Measurements from ENCODE around the gene CENPF. TPM values are rescaled to one million over a fixed set of nuclear protein-coding genes. Genes with fewer than 3 reads are reported as not detected.
A peak's percentile ranks its signal among the peaks of the same experiment; 100 is the strongest.

The CENPF gene
- total and polyA plus RNA-seq, 2 experiments from 2014 or later: 25.9 to 29.1 TPM

- TF ChIP-seq EZH2 (IDR thresholded peaks at IDR 0.05; ENCODE audit: insufficient read depth, poor library complexity, severe bottlenecking) (no peak), EZH2phosphoT487 (IDR thresholded peaks at IDR 0.05; ENCODE audit: insufficient read depth, low read depth) (no peak)
- in situ Hi-C loops (cut with MboI): loop anchor here (5.0 kb wide), 1 partner anchor 864 kb away; no protein-coding TSS in a partner anchor
Measured at GRCh38 chr1:214658175-214658574, 55.2 kb downstream of the CENPF start.

GRCh38 chr1:214658785-214659184, 55.8 kb downstream of the CENPF start:
- peak; percentile 78 for DNase-seq
- H3K9ac ChIP-seq: peak overlapping the region; percentile 2; the same call in 1 of the 2 replicates
- no peak overlapping the region for H3K4me3 ChIP-seq
- no peaks in the 10 kb centered on the region for H3K79me2 ChIP-seq (ENCODE audit: insufficient read depth)
- in situ Hi-C loops (cut with MboI): loop anchor here (5.0 kb wide), 1 partner anchor 864 kb away; no protein-coding TSS in a partner anchor
- H3K27ac ChIP-seq: no peak overlapping the region
- H3K9me2 ChIP-seq (ENCODE audit: insufficient read depth): no peaks in the 10 kb centered on the region
- peaks cover 18% of the 10 kb centered on the region for H3K4me1 ChIP-seq (ENCODE audit: insufficient read depth)
- H3K36me3 ChIP-seq (ENCODE audit: low read depth): no peaks in the 10 kb centered on the region
- 35 to 36% methylated on average over 9 of the region's 9 CpGs for WGBS, 2 experiments (ENCODE audit: low coverage in 1 of 2, low lambda C conversion rate in 2 of 2, missing lambda C conversion rate in 2 of 2)
- H3K9me3 ChIP-seq (ENCODE audit: low read depth): no peaks in the 10 kb centered on the region
- H4K20me1 ChIP-seq (ENCODE audit: insufficient read depth): no peaks in the 10 kb centered on the region
- TF ChIP-seq EZH2 (IDR thresholded peaks at IDR 0.05; ENCODE audit: insufficient read depth, poor library complexity, severe bottlenecking) (no peak), EZH2phosphoT487 (IDR thresholded peaks at IDR 0.05; ENCODE audit: insufficient read depth, low read depth) (no peak)
- H3K27me3 ChIP-seq (replicated peaks; ENCODE audit: insufficient read depth): no peaks in the 10 kb centered on the region
- H3F3A ChIP-seq (ENCODE audit: insufficient read depth): peaks cover 21% of the 10 kb centered on the region; the same call in 1 of the 2 replicates
- no peak overlapping the region for H3K4me2 ChIP-seq (ENCODE audit: unreplicated experiment)
- H2AFZ ChIP-seq: peak overlapping the region; percentile 56

More at GRCh38 chr1:214658175-214658574, 55.2 kb downstream of the CENPF start:
- peak overlapping the region; percentile 56; the same call in 1 of the 2 replicates for H2AFZ ChIP-seq
- no peak for DNase-seq
- H3K9me3 ChIP-seq (ENCODE audit: low read depth): no peaks in the 10 kb centered on the region
- 60 to 63% methylated on average over 1 of the region's 1 CpG for WGBS, 2 experiments (ENCODE audit: low coverage in 1 of 2, low lambda C conversion rate in 2 of 2, missing lambda C conversion rate in 2 of 2)
- H3K27me3 ChIP-seq (replicated peaks; ENCODE audit: insufficient read depth): no peaks in the 10 kb centered on the region
- H4K20me1 ChIP-seq (ENCODE audit: insufficient read depth): no peaks in the 10 kb centered on the region
- H3K9ac ChIP-seq: peak overlapping the region; percentile 2; the same call in 1 of the 2 replicates
- no peaks in the 10 kb centered on the region for H3K79me2 ChIP-seq (ENCODE audit: insufficient read depth)
- peaks cover 18% of the 10 kb centered on the region for H3K4me1 ChIP-seq (ENCODE audit: insufficient read depth)
- H3F3A ChIP-seq (ENCODE audit: insufficient read depth): peaks cover 21% of the 10 kb centered on the region; the same call in 1 of the 2 replicates
- H3K36me3 ChIP-seq (ENCODE audit: low read depth): no peaks in the 10 kb centered on the region; the same call in 1 of the 2 replicates
- H3K4me3 ChIP-seq: no peak overlapping the region
- H3K27ac ChIP-seq: no peak overlapping the region
- H3K9me2 ChIP-seq (ENCODE audit: insufficient read depth): no peaks in the 10 kb centered on the region
- no peak overlapping the region for H3K4me2 ChIP-seq (ENCODE audit: unreplicated experiment)

- no peak for TF ChIP-seq EZH2 (IDR thresholded peaks at IDR 0.05; ENCODE audit: insufficient read depth, poor library complexity, severe bottlenecking)
- no peak for TF ChIP-seq EZH2phosphoT487 (IDR thresholded peaks at IDR 0.05; ENCODE audit: insufficient read depth, low read depth)
- no peaks in the 10 kb centered on the region for H3K9me3 ChIP-seq (ENCODE audit: low read depth)
- in situ Hi-C loops (cut with MboI): no loop called here
- H3K9ac ChIP-seq: no peak overlapping the region
- H4K20me1 ChIP-seq (ENCODE audit: insufficient read depth): no peaks in the 10 kb centered on the region
- 52 to 56% methylated on average over 2 of the region's 2 CpGs for WGBS, 2 experiments (ENCODE audit: low coverage in 1 of 2, low lambda C conversion rate in 2 of 2, missing lambda C conversion rate in 2 of 2)
- no peaks in the 10 kb centered on the region for H3K9me2 ChIP-seq (ENCODE audit: insufficient read depth)
- H3K36me3 ChIP-seq (ENCODE audit: low read depth): no peaks in the 10 kb centered on the region; the same call in 1 of the 2 replicates
- no peaks in the 10 kb centered on the region for H3K27me3 ChIP-seq (replicated peaks; ENCODE audit: insufficient read depth)
- H3K4me1 ChIP-seq (ENCODE audit: insufficient read depth): peaks cover 18% of the 10 kb centered on the region
- peak overlapping the region; percentile 20; the same call in 1 of the 2 replicates for H3K27ac ChIP-seq
- peak overlapping the region; percentile 35 for H3K4me2 ChIP-seq (ENCODE audit: unreplicated experiment)
- H3K79me2 ChIP-seq (ENCODE audit: insufficient read depth): no peaks in the 10 kb centered on the region
- peaks cover 21% of the 10 kb centered on the region; the same call in 1 of the 2 replicates for H3F3A ChIP-seq (ENCODE audit: insufficient read depth)
- peak; percentile 7 for DNase-seq
- H2AFZ ChIP-seq: peak overlapping the region; percentile 28; the same call in 1 of the 2 replicates
- no peak overlapping the region for H3K4me3 ChIP-seq
Measured at GRCh38 chr1:214660190-214660589, 57.2 kb downstream of the CENPF start.

- Histone ChIP-seq H3K79me2 (ENCODE audit: insufficient read depth) (no peaks in the 10 kb centered on the region), H2AFZ (peak overlapping the region; percentile 28; the same call in 1 of the 2 replicates), H4K20me1 (ENCODE audit: insufficient read depth) (no peaks in the 10 kb centered on the region), H3K27me3 (replicated peaks; ENCODE audit: insufficient read depth) (no peaks in the 10 kb centered on the region), H3K9ac (peak overlapping the region; percentile 24; the same call in 1 of the 2 replicates), H3K4me3 (no peak overlapping the region), H3K4me2 (ENCODE audit: unreplicated experiment) (peak overlapping the region; percentile 35), H3K27ac (peak overlapping the region; percentile 20; the same call in 1 of the 2 replicates), H3K9me2 (ENCODE audit: insufficient read depth) (no peaks in the 10 kb centered on the region), H3F3A (ENCODE audit: insufficient read depth) (peaks cover 21% of the 10 kb centered on the region; the same call in 1 of the 2 replicates), H3K9me3 (ENCODE audit: low read depth) (no peaks in the 10 kb centered on the region), H3K4me1 (ENCODE audit: insufficient read depth) (peaks cover 18% of the 10 kb centered on the region), H3K36me3 (ENCODE audit: low read depth) (no peaks in the 10 kb centered on the region; the same call in 1 of the 2 replicates)
- DNase-seq: peak; percentile 95
- 5 to 14% methylated on average over 4 of the region's 4 CpGs for WGBS, 2 experiments (ENCODE audit: low coverage in 1 of 2, low lambda C conversion rate in 2 of 2, missing lambda C conversion rate in 2 of 2)
- in situ Hi-C loops (cut with MboI): no loop called here
- TF ChIP-seq EZH2phosphoT487 (IDR thresholded peaks at IDR 0.05; ENCODE audit: insufficient read depth, low read depth) (no peak), EZH2 (IDR thresholded peaks at IDR 0.05; ENCODE audit: insufficient read depth, poor library complexity, severe bottlenecking) (no peak)
Measured at GRCh38 chr1:214660900-214661299, 57.9 kb downstream of the CENPF start.

Measured in GM23248 (cell line).